ENCODE data around the gene TMEM169.
A peak's percentile ranks its signal among the peaks of the same experiment; 100 is the strongest.
"Not testable (repeated sequence)": the region's sequence is repeated elsewhere in the genome, so short reads cannot be mapped to it uniquely, and the experiment has no call there.

The TMEM169 gene

DNA sequence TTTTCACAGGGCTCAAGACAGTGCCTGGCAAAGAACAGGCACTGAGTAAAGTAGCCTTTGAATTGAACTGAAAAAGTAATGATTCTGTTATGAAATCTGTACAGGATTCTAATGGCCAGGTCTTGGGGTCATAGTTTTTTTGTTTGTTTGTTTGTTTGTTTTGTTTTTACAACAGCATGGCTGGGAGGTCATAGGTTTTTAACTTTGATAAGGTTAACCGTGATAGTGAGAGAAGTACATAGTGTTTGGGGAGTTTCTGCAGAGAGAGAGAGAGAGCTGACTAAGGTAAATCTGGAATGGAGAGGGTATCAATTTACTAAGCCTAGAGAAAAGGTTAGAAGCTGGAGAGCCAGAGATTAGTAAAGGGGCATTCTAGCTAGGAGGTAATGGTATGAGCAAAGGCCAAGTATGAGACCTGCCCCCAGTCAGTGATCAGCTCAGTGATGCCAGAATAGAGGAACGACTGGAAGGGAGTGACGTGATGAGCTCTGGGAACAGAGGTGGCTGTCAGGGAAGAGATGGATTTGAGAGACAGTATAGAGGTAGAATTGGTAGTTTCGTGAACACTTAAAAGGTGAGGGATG lies 53.3 kb downstream of the TMEM169 start:
- no peak for DNase-seq

DNA sequence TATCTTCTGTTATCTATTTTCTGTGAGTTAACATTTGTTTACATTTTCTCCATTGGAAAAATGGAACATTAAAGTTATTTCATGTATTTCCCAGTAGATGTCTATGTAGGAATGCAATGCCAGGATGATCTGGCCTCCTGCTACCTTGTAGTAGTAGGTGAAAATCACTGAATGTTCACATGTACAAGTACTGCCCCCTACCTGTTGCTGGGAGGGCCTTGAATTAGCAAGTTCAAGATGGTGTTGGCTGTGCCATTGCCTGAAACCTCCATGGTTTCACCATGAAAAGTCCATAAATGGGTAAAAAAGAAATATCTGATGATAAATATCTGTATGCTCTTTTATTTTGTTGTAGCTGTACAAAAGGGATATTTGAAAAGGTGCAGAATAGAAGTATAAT lies 58.2 kb downstream of the TMEM169 start:
- peak; percentile 47 for DNase-seq

DNA sequence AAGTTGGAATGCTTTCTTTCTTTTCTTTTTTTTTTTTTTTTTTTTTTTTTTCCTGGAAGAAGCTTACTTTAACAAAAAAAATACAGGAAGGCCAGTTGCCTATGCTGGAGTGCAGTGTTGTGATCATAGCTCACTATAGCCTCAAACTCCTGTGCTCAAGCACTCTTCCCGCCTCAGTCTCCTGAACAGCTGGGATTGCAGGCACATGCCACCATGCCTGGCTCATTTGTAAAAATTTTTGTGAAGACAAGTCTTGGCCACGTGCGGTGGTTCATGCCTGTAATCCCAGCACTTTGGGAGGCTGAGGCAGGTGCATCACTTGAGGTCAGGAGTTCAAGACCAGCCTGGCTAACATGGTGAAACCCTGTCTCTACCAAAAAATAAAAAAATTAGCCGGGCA lies 59.8 kb downstream of the TMEM169 start:
- DNase-seq, result not testable (repeated sequence)

DNA sequence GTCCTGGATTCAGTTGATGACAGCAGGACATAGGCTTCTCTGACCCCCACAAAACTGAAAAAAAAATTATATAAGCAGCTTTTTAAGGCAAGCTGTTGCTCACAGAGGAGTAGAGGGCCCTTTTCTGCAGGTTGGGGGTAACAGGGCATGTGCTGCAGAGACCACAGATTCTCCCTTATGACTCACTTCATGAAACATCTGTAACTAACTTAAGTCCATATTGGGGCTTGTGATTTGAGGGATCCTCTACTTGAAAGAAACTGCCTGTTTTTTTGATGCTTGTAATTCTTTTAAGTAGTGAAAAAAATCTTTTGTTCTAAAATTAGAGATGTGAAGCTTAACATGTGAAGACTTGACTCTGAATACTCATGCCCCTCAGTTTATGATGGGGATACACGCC lies 60.8 kb downstream of the TMEM169 start:
- peak; percentile 16 for DNase-seq

DNA sequence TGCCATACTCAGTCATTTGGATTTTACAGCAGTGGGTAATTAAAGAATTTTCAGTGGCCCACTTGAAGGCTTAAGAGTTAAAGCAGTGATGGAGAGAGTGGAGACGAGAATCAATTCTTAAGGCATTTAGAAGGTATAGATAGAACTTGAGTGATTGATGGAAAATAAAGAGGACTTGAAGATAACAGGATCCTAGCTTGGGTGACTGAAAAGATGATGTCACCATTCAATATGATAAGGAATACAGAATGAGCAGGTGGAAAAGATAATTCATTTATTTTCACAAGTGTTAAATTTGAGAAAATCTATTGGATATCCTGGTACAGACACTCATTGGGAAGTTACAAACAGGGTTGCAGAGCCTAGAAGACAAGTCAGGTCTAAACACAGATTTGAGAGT lies 62.7 kb downstream of the TMEM169 start:
- DNase-seq, result no peak

GRCh38 chr2:216144857-216145256 lies 63.1 kb downstream of the TMEM169 start:
- no peak for DNase-seq

GRCh38 chr2:216146573-216146972 lies 64.9 kb downstream of the TMEM169 start:
- no peak for DNase-seq

DNA sequence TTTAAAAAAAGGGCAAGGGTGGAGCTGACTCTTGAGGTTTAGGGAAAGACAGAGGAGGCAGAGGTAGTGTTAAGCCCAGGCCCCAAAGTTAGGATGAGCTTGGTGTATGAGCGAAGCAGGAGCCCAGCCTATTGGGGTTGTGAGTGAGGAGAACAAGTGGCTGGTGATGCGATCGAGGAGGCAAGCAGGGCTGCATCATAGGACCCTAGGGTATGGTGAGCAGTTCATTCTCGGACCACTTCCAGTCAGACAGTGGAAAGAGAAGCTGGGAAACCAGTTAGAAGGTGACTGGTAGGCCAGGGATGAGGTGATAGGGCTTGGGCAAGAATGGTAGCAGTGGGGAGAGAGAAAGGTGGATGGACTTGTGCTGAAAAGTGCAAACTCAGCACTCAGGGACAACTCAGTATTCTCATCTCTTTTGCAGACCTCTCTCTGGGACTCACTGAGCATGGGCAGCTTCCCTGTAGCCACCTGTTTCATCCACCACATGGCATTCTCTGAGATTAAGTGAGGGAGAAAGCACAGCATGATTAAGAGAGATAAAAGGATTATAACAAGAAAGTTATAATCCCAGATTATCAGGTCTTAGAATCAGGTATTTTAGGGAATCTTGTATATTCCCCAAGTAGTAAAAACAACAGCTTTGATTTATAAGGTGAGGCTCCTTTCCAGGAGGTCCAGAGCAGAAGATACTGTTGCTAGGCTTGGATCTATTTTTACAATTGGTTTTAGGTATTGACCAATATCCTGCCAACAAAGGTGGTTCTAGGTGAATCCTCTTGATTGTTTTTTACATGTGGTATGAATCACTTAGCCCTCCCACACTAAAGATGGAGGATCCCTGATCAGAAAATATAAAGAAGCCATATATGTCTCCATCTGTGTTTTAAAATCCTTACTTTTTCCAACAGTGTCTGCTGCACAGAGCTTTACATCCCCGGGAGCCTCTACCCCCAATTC lies 65.7 kb downstream of the TMEM169 start:
- DNase-seq, result no peak

DNA sequence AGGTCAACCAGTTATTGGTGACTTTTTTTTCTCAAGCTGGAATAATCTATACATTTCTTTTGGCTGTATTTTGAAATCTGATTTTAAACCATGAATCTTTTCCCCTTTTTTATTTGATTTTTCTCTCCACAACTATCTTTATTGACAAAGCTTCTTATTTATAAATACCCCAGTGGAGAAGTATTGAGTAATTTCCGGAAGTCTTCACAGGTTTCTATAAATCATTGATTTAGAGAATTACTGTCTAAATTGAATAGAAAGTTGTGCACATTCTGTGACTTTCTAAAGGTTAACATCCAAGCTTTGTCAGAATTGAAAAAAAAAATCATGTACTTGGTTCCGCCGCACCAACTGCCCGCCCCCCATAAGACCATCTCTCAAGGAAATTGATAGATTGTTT lies 67.3 kb downstream of the TMEM169 start:
- DNase-seq, result no peak

- DNase-seq, result no peak
Observed at GRCh38 chr2:216149741-216150140, 68.0 kb downstream of the TMEM169 start.

DNA sequence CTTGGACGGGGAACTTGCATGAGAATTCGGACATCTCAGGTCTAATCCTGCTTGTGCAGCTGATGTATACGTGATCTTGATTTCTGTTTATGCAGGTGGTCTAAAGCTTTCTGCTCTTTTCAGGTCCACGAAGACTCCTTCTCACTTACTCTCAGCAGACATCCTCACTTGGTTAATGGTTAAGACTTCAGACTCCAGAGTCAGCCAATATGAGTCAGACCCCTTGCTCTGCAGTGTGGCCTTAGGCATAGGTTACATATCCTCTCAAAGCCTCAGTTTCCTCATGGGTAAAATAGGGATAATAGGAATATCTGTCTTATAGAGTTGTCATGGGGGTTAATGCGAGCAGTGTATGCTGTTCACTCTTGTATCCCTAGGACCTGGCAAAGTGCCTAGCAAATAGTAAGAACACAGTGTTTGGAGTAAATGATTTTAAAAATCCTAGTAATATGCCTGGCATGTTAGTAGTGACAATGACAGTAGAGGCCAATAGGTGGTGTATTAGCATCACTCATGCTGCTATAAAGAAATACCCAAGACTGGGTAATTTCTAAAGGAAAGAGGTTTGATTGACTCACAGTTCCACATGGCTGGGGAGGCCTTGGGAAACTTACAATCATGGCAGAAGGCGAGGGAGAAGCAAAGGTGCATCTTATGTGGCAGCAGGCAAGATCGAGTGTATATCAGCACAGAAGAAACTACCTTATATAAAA lies 69.8 kb downstream of the TMEM169 start:
- no peak for DNase-seq
